HUES64 (cell line): ENCODE data around the gene MCIDAS. TPM values are rescaled to one million over a fixed set of nuclear protein-coding genes. Genes with fewer than 3 reads are reported as not detected.

Experiments
- H3K27ac ChIP-seq: 2 replicates; pipeline ENCODE4 v1.7.0; 2013; ENCODE audit warnings: low read depth, low read length, inconsistent platforms
- H3K27me3 ChIP-seq: 2 replicates; pipeline ENCODE4 v1.6.1; 2013; ENCODE audit warnings: mild to moderate bottlenecking, low read length; ENCODE audit not compliant: insufficient read depth
- H3K36me3 ChIP-seq: 2 replicates; pipeline ENCODE4 v1.6.1; 2013; ENCODE audit warnings: mild to moderate bottlenecking, low read length; ENCODE audit not compliant: insufficient read depth
- H3K4me1 ChIP-seq: 2 replicates; pipeline ENCODE4 v1.6.1; 2013; ENCODE audit warnings: mild to moderate bottlenecking, low read length, moderate library complexity; ENCODE audit not compliant: insufficient read depth
- H3K4me3 ChIP-seq: 2 replicates; pipeline ENCODE4 v1.5.1; 2013; ENCODE audit warnings: mild to moderate bottlenecking, low read length, moderate library complexity
- H3K9ac ChIP-seq: 2 replicates; pipeline ENCODE4 v1.6.1; 2013; ENCODE audit warnings: mild to moderate bottlenecking, low read depth, low read length
- H3K9me3 ChIP-seq: 2 replicates; pipeline ENCODE4 v1.6.1; 2013; ENCODE audit warnings: low read depth, low read length; ENCODE audit not compliant: insufficient read depth
- WGBS: fragments of 150-250, 120-280 bp; methylation state at CpG from one replicate; pipeline ENCODE4 v1.1.7; 2013; ENCODE audit warnings: missing lambda C conversion rate; 5-methylcytosine and 5-hydroxymethylcytosine counted together
- polyA plus RNA-seq, 2 experiments: library from polyadenylated mRNA; stranded (reverse); fragments of 50-300 nt; gene quantifications; one replicate each; pipeline ENCODE4 v1.2.3, GENCODE V29; 2013

Gene MCIDAS
- polyA plus RNA-seq (2013, experiment 1 of 2), result not detected
- 0.44 TPM for polyA plus RNA-seq (2013, experiment 2 of 2)

- Histone ChIP-seq H3K4me3 (peak within 1 kb of the TSS; percentile 55), H3K4me1 (peaks cover 23% of the 10 kb centered on the region), H3K9ac (no peak within 1 kb of the TSS), H3K9me3 (no peaks in the 10 kb centered on the region), H3K36me3 (no peaks in the 10 kb centered on the region), H3K27me3 (peaks cover 100% of the 10 kb centered on the region), H3K27ac (no peak within 1 kb of the TSS)
- WGBS, result under 1% methylated on average over 80 of the region's 80 CpGs
These were observed at the start of gene MCIDAS for GRCh38 chr5:55226934-55227663. TSS of gene MCIDAS (minus strand) at chr5:55227315. CDS start at chr5:55227138, 177 bp downstream.

GRCh38 chr5:55276771-55277170 is 49.7 kb upstream of the MCIDAS start:
- WGBS, result 94% methylated on average over 1 of the region's 1 CpG
- Histone ChIP-seq H3K36me3 (peaks cover 82% of the 10 kb centered on the region), H3K4me1 (no peaks in the 10 kb centered on the region), H3K27me3 (no peaks in the 10 kb centered on the region), H3K4me3 (no peak overlapping the region), H3K9ac (no peak overlapping the region), H3K9me3 (no peaks in the 10 kb centered on the region), H3K27ac (no peak overlapping the region)

GRCh38 chr5:55258339-55258738 is 31.2 kb upstream of the MCIDAS start:
- H3K27me3 ChIP-seq, result no peaks in the 10 kb centered on the region
- H3K9ac ChIP-seq, result no peak overlapping the region
- H3K9me3 ChIP-seq, result no peaks in the 10 kb centered on the region
- peaks cover 78% of the 10 kb centered on the region for H3K36me3 ChIP-seq
- 0 out of 2 replicates have a peak, but pooled peaks cover 9% of the 10 kb centered on the region for H3K4me1 ChIP-seq
- no peak overlapping the region for H3K4me3 ChIP-seq
- WGBS, result 97% methylated on average over 3 of the region's 3 CpGs
- H3K27ac ChIP-seq, result no peak overlapping the region

- Histone ChIP-seq H3K9me3 (no peaks in the 10 kb centered on the region), H3K36me3 (peaks cover 46% of the 10 kb centered on the region)
- 100% methylated on average over 4 of the region's 4 CpGs for WGBS
These were observed 27.7 kb upstream of the MCIDAS start for GRCh38 chr5:55254802-55255201.

GRCh38 chr5:55250064-55250463 is 22.9 kb upstream of the MCIDAS start:
- Histone ChIP-seq H3K9me3 (peaks cover 11% of the 10 kb centered on the region; the same call in 1 of the 2 replicates), H3K36me3 (peaks cover 8% of the 10 kb centered on the region), H3K4me1 (no peaks in the 10 kb centered on the region), H3K27me3 (no peaks in the 10 kb centered on the region), H3K4me3 (no peak overlapping the region), H3K9ac (no peak overlapping the region), H3K27ac (no peak overlapping the region)
- WGBS, result no CpG with 5 or more reads among the region's 1 CpG

More at GRCh38 chr5:55254802-55255201, 27.7 kb upstream of the MCIDAS start:
- Histone ChIP-seq H3K9ac (no peak overlapping the region), H3K27ac (no peak overlapping the region), H3K4me3 (no peak overlapping the region), H3K4me1 (0 out of 2 replicates have a peak, but pooled peaks cover 9% of the 10 kb centered on the region), H3K27me3 (no peaks in the 10 kb centered on the region)

GRCh38 chr5:55241746-55242145 is 14.6 kb upstream of the MCIDAS start:
- WGBS, result 87% methylated on average over 4 of the region's 4 CpGs
- Histone ChIP-seq H3K4me3 (no peak overlapping the region), H3K9me3 (no peaks in the 10 kb centered on the region), H3K27me3 (peaks cover 24% of the 10 kb centered on the region), H3K9ac (no peak overlapping the region), H3K36me3 (no peaks in the 10 kb centered on the region), H3K4me1 (no peaks in the 10 kb centered on the region), H3K27ac (no peak overlapping the region)

GRCh38 chr5:55236800-55237199 is 9.7 kb upstream of the MCIDAS start:
- H3K9me3 ChIP-seq, result no peaks in the 10 kb centered on the region
- peaks cover 8% of the 10 kb centered on the region; the same call in 1 of the 2 replicates for H3K4me1 ChIP-seq
- no peaks in the 10 kb centered on the region for H3K36me3 ChIP-seq
- H3K27me3 ChIP-seq, result peaks cover 71% of the 10 kb centered on the region
- H3K9ac ChIP-seq, result no peak overlapping the region
- WGBS, result 79% methylated on average over 10 of the region's 10 CpGs
- H3K4me3 ChIP-seq, result no peak overlapping the region
- H3K27ac ChIP-seq, result no peak overlapping the region

GRCh38 chr5:55234121-55234700 is 7.1 kb upstream of the MCIDAS start:
- peak overlapping the region; percentile 57 for H3K4me3 ChIP-seq
- WGBS, result 3% methylated on average over 31 of the region's 31 CpGs
- no peak overlapping the region for H3K27ac ChIP-seq
- peaks cover 96% of the 10 kb centered on the region for H3K27me3 ChIP-seq
- no peaks in the 10 kb centered on the region for H3K9me3 ChIP-seq
- H3K9ac ChIP-seq, result no peak overlapping the region
- peaks cover 16% of the 10 kb centered on the region; the same call in 1 of the 2 replicates for H3K4me1 ChIP-seq
- H3K36me3 ChIP-seq, result no peaks in the 10 kb centered on the region

- Histone ChIP-seq H3K4me1 (peaks cover 16% of the 10 kb centered on the region; the same call in 1 of the 2 replicates), H3K27me3 (peaks cover 99% of the 10 kb centered on the region), H3K9ac (no peak within 1 kb of the TSS), H3K9me3 (no peaks in the 10 kb centered on the region), H3K36me3 (no peaks in the 10 kb centered on the region), H3K4me3 (peak within 1 kb of the TSS; percentile 57), H3K27ac (no peak within 1 kb of the TSS)
- under 1% methylated on average over 106 of the region's 106 CpGs for WGBS
These were observed 6.1 kb upstream of the MCIDAS start, which contains the start of gene CCNO for GRCh38 chr5:55232985-55233928. TSS of gene CCNO (minus strand) at chr5:55233608. CDS start at chr5:55233523, 85 bp downstream.

GRCh38 chr5:55232271-55232984 is 5.3 kb upstream of the MCIDAS start:
- Histone ChIP-seq H3K9me3 (no peaks in the 10 kb centered on the region), H3K36me3 (no peaks in the 10 kb centered on the region), H3K27me3 (peaks cover 99% of the 10 kb centered on the region), H3K27ac (no peak overlapping the region), H3K4me3 (peak overlapping the region; percentile 57), H3K4me1 (peaks cover 20% of the 10 kb centered on the region; the same call in 1 of the 2 replicates), H3K9ac (no peak overlapping the region)
- under 1% methylated on average over 45 of the region's 45 CpGs for WGBS
